GF-D8 (cell line): ENCODE results near the gene GRAMD2A.
A peak's percentile ranks its signal among the peaks of the same experiment; 100 is the strongest.

Source experiments
- DNase-seq: peaks from one replicate; lab custom pipeline; 2025; lab: John Stamatoyannopoulos, UW

The GRAMD2A gene

GRCh38 chr15:72197460-72198355, at the start of gene GRAMD2A:
Gene GRAMD2A, minus strand, starts transcription at chr15:72197787.
- DNase-seq, result no peak

GRCh38 chr15:72242775-72243370, 45.3 kb upstream of the GRAMD2A start:
- no peak for DNase-seq

- no peak for DNase-seq
Measured at GRCh38 chr15:72239652-72240051, 42.1 kb upstream of the GRAMD2A start.

- DNase-seq, result no peak
Measured at GRCh38 chr15:72238586-72238985, 41.0 kb upstream of the GRAMD2A start.

GRCh38 chr15:72237853-72238224, 40.3 kb upstream of the GRAMD2A start:
- no peak for DNase-seq

GRCh38 chr15:72237029-72237852, 39.7 kb upstream of the GRAMD2A start:
- peak; percentile 87 for DNase-seq

- no peak for DNase-seq
Measured at GRCh38 chr15:72236381-72237003, 38.9 kb upstream of the GRAMD2A start.

GRCh38 chr15:72235298-72235697, 37.7 kb upstream of the GRAMD2A start:
- no peak for DNase-seq

- DNase-seq, result no peak
Measured at GRCh38 chr15:72233769-72234168, 36.2 kb upstream of the GRAMD2A start.

- DNase-seq, result peak; percentile 28
Measured at GRCh38 chr15:72231833-72232478, 34.4 kb upstream of the GRAMD2A start.

- DNase-seq, result peak; percentile 90
Measured at GRCh38 chr15:72231066-72231832, 33.7 kb upstream of the GRAMD2A start, which contains the start of gene PKM. Gene PKM, minus strand, starts transcription at chr15:72231190. Its CDS starts 12,093 bp downstream, at chr15:72219097.

GRCh38 chr15:72230197-72231065, 32.8 kb upstream of the GRAMD2A start:
- peak; percentile 77 for DNase-seq

- DNase-seq, result no peak
Measured at GRCh38 chr15:72229947-72230196, 32.3 kb upstream of the GRAMD2A start.

- peak; percentile 45 for DNase-seq
Measured at GRCh38 chr15:72229076-72229946, 31.7 kb upstream of the GRAMD2A start.

GRCh38 chr15:72227720-72228119, 30.1 kb upstream of the GRAMD2A start:
- peak; percentile 79 for DNase-seq

- DNase-seq, result no peak
Measured at GRCh38 chr15:72227192-72227586, 29.6 kb upstream of the GRAMD2A start.

- no peak for DNase-seq
Measured at GRCh38 chr15:72223278-72223677, 25.7 kb upstream of the GRAMD2A start.

- DNase-seq, result no peak
Measured at GRCh38 chr15:72222393-72222792, 24.8 kb upstream of the GRAMD2A start.

- DNase-seq, result no peak
Measured at GRCh38 chr15:72220687-72221086, 23.1 kb upstream of the GRAMD2A start.
